DMS 273 (cell line): Measurements from ENCODE around the gene MYO19.

Experiments used
- DNase-seq: peaks from one replicate; lab custom pipeline; 2025; ENCODE audit not compliant: unreplicated experiment; lab: John Stamatoyannopoulos, UW

Gene MYO19, protein sequence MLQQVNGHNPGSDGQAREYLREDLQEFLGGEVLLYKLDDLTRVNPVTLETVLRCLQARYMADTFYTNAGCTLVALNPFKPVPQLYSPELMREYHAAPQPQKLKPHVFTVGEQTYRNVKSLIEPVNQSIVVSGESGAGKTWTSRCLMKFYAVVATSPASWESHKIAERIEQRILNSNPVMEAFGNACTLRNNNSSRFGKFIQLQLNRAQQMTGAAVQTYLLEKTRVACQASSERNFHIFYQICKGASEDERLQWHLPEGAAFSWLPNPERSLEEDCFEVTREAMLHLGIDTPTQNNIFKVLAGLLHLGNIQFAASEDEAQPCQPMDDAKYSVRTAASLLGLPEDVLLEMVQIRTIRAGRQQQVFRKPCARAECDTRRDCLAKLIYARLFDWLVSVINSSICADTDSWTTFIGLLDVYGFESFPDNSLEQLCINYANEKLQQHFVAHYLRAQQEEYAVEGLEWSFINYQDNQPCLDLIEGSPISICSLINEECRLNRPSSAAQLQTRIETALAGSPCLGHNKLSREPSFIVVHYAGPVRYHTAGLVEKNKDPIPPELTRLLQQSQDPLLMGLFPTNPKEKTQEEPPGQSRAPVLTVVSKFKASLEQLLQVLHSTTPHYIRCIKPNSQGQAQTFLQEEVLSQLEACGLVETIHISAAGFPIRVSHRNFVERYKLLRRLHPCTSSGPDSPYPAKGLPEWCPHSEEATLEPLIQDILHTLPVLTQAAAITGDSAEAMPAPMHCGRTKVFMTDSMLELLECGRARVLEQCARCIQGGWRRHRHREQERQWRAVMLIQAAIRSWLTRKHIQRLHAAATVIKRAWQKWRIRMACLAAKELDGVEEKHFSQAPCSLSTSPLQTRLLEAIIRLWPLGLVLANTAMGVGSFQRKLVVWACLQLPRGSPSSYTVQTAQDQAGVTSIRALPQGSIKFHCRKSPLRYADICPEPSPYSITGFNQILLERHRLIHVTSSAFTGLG

GRCh38 chr17:36534840-36535668 lies at the start of gene MYO19, which contains the start of gene PIGW:
Gene MYO19 (minus strand): TSS chr17:36534868. CDS start chr17:36532538, 2,330 bp downstream.
Gene PIGW (plus strand): TSS chr17:36534987. CDS start chr17:36537102, 2,115 bp downstream.
- DNase-seq: peak; percentile 97

GRCh38 chr17:36583787-36584186 lies 49.1 kb upstream of the MYO19 start:
- DNase-seq: no peak

- DNase-seq: no peak
Observed at GRCh38 chr17:36578671-36579070, 44.0 kb upstream of the MYO19 start.

- no peak for DNase-seq
Observed at GRCh38 chr17:36576793-36577192, 42.1 kb upstream of the MYO19 start.

GRCh38 chr17:36575028-36575427 lies 40.4 kb upstream of the MYO19 start:
- DNase-seq: no peak

DNA sequence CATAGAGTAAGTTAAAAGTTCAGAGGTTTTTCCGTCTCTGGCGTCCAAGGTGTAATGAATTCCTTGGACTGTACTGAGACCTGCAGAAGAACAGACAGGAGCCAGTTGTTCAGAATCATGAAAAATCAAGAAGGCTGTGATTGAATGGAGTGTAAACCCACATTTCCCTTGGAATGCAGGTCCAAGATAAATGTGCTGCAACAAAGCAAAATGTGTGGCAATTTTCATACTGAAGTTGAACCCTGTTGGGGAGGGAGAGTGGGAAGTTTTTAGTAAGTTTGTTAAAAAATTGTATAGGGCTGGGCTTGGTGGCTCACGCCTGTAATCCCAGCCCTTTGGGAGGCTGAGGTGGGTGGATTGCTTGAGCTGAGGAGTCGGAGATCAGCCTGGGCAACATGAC lies 31.4 kb upstream of the MYO19 start:
- no peak for DNase-seq

DNA sequence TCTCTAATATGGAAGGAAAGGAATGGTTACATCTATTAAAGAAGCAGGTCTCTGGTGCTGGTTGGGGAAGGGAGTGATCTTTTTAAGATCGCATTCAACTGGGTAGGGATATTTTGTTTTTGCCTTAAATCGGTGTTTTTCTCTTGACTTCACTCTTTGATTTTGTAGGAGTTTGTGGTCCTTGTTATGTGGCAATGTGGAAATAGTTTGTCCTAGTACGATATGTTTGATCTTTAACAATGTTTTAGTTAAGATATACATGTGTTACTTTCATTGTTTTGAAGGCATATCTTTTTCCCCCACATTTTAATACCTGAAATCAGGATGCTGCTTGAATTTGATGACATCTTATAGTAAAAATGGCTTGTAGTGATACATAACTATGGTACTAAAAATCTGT lies 18.8 kb upstream of the MYO19 start:
- DNase-seq: no peak

GRCh38 chr17:36550491-36551417 lies 16.1 kb upstream of the MYO19 start:
- DNase-seq: no peak

GRCh38 chr17:36547776-36548175 lies 13.1 kb upstream of the MYO19 start:
- DNase-seq: no peak

GRCh38 chr17:36546418-36547093 lies 11.9 kb upstream of the MYO19 start:
- DNase-seq: peak; percentile 16

- peak; percentile 99 for DNase-seq
Observed at GRCh38 chr17:36545465-36546417, 11.1 kb upstream of the MYO19 start.

DNA sequence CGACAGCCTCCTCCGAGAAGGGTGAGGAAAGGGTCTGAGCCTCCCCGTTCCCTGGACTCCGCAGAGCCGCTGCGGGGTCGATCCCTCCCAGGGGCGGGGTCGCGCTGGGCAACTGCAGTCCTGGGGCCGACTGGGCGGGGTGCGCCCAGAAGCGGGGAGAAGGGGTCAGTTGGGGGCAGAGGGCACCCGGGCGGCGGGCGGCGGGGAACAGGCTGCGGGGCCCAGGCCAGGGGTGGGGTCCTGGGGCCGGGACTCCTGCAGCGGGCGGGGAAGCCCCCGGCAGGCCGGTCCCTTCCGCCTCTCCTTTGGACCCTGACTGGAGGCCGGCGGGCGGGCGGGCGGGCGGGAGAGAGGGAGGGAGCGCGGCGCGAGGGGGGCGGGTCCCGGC lies 10.4 kb upstream of the MYO19 start:
- no peak for DNase-seq

GRCh38 chr17:36544307-36545076 lies 9.8 kb upstream of the MYO19 start, which contains the start of gene GGNBP2:
Gene GGNBP2 (plus strand): TSS chr17:36544919. CDS start chr17:36545725, 806 bp downstream.
- DNase-seq: peak; percentile 98

GRCh38 chr17:36544044-36544306 lies 9.3 kb upstream of the MYO19 start:
- DNase-seq: peak; percentile 70

DNA sequence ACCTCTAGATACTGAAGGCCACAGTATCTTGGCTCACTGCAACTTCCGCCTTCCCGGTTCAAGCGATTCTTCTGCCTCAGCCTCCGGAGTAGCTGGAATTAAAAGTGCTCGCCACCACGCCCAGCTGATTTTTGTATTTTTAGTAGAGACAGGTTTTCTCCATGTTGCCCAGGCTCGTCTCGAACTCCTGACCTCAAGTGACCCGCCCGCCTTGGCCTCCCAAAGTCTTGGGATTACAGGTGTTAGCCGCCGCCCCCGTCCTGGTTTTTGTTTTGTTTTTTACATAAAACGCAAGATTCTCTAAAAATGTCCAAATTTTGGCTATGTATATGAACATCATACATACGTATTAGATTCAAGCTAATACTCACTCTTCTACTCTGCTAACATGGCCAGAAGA lies 8.1 kb upstream of the MYO19 start:
- DNase-seq: no peak

- DNase-seq: no peak
Observed at GRCh38 chr17:36540696-36541095, 6.0 kb upstream of the MYO19 start.

DNA sequence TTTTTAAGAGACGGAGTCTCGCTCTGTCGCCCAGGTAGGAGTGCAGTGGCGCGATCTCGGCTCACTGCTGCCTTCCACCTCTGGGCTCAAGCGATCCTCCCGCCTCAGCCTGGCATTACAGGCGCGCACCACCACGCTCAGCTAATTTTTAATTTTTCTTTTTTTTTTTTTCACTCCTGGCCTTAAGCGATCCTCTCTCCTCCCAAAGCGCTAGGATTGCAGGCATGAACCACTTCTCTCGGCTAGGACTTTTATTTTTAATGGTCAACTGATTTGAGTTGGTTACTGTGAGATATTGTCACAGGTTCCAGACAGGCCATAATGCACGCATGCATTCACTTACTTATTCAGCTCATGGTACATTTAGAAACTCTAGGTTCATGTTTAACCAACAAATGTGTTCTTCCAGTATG lies 1.0 kb upstream of the MYO19 start:
- DNase-seq: no peak
